ENCODE results near the gene TFAM.

The TFAM gene

DNA sequence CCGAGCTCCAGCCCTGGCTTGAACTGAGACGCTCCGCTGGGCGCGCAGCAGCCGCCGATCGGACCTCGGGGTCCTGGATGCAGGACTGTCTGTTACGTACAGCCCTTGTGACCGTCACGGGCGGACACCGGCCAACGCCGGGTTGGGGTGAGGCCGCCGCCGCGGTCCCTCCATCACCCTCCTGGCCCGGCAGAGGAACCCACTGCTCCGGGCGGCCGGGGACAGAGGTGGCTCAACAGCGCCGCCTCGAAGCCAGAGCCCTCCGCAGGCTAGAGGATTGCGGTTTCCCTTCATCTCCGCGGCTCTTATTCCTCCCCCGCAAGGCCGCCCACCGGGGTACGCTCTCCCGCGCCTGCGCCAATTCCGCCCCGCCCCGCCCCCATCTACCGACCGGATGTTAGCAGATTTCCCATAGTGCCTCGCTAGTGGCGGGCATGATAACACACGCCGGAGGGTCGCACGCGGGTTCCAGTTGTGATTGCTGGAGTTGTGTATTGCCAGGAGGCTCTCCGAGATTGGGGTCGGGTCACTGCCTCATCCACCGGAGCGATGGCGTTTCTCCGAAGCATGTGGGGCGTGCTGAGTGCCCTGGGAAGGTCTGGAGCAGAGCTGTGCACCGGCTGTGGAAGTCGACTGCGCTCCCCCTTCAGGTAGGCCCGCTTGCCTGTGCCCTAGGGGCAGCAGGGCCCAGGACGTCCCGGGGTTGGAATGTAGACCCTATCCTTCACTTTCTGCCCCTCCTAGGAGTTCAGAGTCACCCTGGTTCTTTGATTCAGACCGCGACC lies at the start of gene TFAM:
Gene TFAM, plus strand, starts transcription at position 412 of the 785 bp plus-strand sequence. Its CDS starts 138 bp downstream, at position 550.
- peak; percentile 81 for DNase-seq (ENCODE audit: low spot score)

DNA sequence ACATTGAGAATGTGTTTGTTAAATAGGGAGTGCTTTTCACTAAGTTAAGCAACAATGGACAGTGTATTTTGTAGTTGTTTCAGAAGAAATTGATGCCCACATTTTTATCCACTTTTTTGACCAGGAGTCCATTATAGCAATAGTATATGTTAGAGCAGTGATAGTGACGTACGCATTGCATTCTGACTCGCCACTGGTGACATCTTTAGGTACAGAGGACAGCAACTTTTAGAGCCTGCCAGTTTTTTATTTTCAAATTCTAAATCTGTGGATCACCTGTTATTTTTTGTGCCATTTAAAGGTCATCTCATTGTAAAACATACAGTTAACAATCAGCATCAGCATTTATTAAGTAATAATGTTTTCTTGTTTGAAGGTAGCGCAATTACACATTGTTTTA lies 49.0 kb upstream of the TFAM start:
- DNase-seq (ENCODE audit: low spot score), result no peak

DNA sequence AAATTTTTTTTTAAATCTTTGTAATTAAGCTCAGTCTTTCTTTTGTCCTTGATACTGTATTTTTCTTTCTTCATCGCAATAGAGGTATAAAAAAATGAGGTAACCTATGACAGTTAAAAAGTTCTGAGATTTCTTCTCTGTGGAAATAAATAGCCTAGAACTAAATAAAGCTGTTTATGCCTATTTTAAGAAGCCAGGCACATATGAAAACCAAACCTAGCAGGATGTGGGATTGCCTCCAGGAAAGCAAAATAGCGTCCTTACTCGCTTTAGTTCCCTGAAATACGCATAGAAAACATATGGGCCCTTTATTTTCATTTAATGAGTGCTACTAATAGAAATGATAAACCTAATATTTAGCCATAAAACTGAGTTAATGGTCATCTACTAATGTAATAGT lies 43.8 kb upstream of the TFAM start:
- DNase-seq (ENCODE audit: low spot score), result no peak

DNA sequence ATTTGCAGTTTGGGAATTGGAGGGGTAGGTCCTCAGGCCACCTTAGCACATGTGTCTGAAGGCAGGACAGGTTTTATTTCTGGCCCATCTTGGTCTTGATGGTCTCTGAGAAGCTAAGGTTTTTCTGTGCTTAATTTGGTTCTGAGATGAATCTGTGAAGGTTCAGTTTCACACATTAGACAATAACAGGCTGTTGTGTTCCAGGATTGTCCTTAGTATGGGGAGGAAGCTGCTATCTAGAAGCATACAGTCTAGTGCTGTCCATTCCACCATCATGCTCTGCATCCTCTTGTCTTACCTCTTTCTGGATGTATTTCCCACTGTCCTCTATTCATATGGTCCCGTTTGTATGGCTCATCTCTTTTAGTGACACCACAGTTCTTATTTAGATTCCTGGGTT lies 43.3 kb upstream of the TFAM start:
- DNase-seq (ENCODE audit: low spot score), result no peak

DNA sequence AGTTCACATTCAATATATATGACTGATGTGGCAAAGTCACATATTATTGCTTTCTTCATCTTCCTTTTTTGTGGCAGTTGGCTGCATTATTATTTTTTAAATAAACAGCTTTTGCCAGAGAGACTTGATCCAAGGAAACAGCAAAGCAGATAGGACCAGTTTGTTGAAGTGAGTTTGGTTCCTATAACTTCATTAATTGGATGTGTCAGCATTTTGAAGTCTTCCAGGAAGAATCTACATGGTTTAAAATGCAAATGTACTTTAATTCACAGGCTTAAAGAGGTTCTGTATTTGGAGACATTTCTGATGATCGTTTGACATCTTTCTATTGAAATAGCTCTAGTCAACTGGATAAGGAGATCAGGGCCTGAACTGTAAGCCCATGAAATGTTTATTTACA lies 37.2 kb upstream of the TFAM start:
- no peak for DNase-seq (ENCODE audit: low spot score)

DNA sequence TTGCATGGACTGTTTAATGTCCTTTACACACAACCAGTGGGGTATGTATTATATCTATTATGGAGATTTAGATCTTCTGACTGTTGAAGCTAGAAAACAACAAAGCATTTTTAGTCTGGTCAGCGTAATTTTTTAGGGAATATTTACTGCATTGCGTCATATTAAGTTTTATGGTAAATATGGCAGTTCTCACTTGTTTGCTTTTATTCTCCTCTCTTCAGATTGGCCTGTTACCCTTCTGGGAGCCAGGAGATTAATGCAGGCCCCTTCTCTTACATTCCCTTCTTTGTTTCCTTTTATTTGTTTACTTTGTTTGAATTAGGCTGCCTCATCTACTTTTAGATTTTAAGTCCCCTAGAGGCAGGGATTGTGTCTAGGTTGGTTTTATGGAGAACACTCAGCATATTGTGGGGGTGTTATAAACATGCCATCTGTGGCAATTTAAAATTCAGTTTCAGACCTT lies 36.6 kb upstream of the TFAM start:
- DNase-seq (ENCODE audit: low spot score), result no peak

DNA sequence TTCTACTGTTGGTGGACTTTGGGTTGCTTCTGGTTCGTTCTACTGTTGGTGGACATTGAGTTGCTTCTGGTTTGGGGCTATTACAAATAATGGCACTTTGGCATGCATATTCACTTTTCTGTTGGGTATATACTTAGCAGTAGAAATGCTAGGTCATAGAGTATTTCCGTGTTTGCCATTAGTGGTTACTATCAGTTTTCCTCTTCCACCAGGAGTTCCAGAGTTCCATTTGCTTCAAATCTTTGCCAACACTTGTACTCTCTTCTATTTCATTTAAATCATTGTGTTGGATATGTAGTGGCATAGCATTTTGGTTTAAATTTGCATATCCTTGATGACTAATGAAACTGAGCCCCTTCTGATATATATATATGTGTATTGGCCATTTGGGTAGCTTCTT lies 35.2 kb upstream of the TFAM start:
- no peak for DNase-seq (ENCODE audit: low spot score)

DNA sequence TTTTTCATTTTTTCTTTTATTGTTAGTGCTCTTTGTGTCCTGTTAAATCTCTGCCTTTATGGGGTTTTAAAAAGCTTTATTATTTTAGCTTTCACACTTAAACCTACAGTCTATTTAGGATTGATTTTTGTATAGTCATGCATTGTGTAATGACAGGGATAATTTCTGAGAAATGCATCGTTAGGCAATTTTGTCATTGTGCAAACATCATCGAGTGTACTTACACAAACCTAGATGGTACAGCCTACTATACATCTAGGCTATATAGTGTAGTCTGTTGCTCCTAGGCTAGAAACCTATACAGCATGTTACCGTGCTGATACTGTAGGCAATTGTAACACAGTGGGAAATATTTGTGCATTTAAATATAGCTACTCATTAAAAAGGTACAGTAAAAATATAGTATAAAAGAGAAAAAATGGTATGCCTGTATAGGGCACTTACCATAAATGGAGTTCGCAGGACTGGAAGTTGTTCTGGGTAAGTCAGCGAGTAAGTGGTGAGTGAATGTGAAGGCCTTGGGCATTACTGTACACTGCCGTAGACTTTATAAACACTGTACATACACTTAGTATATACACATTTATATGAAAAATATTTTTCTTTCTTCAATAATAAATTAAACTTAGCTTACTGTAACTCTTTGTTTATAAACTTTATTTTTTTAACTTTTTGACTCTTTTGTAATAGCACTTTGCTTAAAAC lies 34.4 kb upstream of the TFAM start:
- DNase-seq (ENCODE audit: low spot score), result no peak

DNA sequence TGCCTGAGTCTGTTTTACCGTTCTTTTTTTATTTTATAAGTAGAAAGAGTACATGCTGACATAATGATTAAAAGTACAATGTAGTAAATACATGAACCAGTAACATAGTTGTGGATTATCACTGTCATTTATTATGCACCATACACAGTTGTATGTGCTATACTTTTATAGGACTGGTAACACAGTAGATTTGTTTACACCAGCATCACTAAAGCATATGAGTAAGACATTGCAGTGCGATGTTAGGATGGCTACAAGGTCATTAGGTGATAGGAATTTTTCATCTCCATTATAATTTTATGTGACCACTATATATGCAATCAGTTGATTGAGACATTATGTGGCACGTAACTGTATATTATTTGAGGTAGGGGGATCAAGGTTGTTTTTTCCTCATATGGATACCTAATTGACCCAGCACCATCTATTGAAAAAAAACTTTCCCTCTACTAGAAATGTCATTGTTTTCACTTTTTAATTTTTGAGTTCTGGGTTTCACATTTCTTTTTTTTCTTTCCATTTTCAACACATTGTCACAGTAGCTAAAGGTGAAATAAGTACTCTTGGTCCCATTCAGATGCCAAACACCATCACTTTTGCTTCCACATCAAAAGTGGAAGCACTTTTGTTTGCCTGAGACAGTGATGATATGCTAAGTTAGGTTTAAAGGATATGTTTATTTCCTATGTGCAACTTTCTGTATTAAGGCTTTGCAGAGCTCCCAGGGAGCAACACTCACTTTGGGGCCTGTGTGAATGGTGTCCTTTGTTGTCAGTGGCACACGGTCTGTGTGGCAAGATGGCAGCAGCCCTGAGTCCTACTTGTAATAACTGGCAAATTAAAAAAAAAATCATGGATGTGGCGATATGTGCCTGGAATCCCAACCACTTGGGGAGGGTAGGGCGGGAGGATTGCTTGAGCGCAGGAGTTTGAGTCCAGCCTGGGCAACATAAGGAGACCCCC lies 33.3 kb upstream of the TFAM start:
- no peak for DNase-seq (ENCODE audit: low spot score)

DNA sequence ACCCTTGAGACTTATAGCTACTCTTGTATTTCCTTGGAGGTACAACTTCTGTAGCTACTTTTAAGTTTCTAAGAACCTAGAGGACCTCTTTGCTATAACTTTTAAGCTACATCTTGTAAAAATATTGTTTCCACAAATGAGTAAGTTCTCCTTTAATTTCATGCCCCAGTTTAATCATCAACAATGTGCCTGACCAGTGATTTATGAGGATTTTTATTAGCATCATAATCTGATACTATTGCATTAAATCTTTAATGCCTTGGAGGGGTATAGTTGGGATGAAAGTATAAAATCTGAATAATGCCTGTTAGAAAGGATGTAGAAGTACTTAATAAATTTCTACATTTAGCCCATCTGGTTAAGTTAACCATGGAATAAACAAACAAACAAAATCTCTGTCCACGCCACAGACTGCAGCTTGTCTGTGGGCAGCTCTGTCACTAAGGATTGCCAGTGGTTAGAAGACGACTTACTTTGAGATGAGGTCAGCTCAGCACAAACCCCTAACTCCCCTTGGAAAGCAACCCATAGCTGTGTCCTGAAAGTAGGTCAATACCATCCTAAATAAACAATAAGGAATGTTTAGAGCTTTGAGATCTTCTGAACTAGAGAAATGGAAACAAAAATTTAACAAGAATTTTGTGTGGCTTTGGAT lies 32.1 kb upstream of the TFAM start:
- DNase-seq (ENCODE audit: low spot score), result no peak

DNA sequence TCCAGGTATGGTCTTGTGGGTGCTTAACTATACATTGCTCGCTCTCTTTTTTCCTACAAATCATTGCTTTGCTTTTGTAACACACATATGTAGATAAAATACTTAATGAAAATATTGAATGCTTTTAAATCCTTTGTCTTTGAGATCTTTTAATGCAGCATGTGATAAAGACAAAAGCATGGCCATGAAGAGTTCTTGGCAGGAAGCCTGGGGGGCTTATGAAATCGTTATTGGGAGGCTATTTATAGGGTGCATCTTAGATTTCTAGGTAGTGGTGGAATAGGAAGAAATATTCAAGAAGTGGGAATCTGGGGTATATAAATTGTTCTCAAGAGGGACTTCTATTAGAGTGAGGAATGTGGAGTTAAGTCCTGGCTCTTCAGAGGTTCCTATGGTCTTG lies 28.5 kb upstream of the TFAM start:
- DNase-seq (ENCODE audit: low spot score), result no peak

DNA sequence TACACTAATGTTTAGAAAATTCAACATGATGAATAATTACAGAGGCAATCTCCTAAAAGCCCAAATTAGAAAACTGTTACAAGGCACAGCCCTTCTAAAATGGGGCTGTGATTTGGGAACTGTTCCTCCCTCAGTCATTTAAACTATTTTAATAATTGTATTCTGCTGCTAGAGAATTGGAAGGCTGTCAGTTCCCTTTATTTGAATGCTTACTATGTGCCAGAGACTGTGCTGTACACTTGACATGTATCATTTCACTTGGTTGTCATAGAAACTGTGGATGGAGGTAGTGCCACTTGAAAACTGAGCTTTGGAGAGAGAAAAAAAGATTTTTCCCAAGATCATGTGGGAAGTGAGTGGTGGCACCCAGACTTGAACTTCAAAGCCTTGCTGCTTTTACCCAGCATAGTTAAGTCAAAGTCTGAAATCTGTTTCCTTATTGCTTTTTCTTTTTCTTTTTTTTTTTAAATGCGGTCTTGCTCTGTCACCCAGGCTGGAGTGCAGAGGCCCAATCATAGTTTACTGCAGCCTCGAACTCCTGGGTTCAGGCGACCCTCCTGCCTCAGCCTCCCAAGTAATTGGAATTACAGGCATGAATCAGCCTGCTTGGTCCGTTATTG lies 26.8 kb upstream of the TFAM start:
- DNase-seq (ENCODE audit: low spot score), result no peak

DNA sequence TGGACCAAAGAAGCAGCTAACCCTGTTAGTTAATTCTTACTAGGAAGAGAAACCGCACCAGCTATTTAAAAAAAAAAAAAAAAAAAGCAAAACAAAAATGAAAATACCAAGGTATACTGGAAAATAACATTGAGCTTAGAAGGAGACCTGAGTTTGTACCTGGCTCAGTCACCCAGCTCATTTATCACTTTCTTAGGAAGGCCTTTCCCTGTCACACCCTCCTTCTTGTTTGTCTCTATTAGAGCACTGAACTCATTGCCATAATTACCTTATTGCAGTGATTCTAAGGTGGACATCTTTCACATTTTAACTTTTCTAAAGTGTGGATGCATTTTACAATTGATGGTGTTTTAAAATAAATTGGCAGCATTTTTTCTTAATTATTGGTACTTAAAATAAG lies 26.3 kb upstream of the TFAM start:
- DNase-seq (ENCODE audit: low spot score), result no peak

DNA sequence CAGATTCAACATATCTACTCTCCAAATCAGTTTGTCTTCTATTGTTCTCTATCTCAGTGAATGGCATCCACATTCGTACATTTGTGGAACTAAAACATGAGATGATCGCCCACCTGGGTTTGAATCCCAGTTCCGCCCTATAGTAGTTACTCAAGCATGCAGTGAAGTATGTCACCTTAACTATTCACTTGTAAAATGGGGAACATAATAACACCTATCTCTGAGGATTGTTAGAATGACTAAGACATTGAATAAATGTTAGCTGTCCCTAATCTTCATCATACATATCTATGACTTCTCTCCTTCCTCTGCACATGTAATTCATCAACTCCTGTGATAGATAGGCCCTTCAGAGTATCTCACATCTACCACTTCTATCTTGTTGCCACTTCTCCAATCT lies 25.7 kb upstream of the TFAM start:
- DNase-seq (ENCODE audit: low spot score), result no peak

DNA sequence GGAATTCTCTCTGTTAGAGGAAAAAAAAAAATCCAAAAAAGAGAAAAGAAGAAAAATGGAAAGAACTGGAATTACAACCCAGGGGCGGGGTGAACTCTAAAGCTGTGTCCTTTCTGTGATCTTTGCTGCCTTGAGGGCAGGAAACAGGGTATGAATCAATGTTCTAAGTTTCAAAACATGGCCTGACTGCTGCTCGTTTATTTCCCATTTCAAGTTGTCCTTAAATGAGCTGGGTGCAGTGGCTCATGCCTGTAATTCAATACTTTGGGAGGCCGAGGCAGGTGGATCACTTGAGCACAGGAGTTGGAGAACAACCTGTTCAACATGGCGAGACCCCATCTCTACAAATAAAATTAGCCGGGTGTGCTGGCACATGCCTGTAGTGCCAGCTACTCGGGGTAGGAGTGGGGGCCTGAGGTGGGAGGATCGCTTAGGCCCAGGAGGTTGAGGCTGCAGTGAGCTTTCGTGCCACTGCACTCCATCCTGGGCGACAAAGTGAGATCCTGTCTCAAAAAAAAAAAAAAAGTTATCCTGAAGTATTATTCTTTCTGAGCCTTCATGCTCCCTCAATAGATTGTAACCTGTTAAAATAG lies 24.7 kb upstream of the TFAM start:
- no peak for DNase-seq (ENCODE audit: low spot score)

DNA sequence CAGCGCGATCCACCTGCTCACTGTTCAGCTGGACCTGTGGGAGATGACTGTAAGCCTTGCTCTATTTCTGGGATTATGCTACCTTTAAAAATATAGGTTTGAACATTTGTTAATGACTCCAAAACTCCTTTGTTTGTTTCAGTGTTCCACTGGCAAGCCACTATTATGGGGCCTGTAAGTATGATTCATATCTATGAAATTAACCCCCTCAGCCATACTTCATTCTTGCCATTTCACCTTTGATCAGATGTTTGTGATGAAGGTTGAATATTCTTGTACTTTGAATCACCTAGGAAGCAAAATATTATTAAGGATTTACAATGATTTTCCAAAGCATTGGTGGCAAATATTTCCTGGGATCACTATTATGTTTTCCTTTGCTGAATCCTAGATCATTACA lies 23.9 kb upstream of the TFAM start:
- no peak for DNase-seq (ENCODE audit: low spot score)

DNA sequence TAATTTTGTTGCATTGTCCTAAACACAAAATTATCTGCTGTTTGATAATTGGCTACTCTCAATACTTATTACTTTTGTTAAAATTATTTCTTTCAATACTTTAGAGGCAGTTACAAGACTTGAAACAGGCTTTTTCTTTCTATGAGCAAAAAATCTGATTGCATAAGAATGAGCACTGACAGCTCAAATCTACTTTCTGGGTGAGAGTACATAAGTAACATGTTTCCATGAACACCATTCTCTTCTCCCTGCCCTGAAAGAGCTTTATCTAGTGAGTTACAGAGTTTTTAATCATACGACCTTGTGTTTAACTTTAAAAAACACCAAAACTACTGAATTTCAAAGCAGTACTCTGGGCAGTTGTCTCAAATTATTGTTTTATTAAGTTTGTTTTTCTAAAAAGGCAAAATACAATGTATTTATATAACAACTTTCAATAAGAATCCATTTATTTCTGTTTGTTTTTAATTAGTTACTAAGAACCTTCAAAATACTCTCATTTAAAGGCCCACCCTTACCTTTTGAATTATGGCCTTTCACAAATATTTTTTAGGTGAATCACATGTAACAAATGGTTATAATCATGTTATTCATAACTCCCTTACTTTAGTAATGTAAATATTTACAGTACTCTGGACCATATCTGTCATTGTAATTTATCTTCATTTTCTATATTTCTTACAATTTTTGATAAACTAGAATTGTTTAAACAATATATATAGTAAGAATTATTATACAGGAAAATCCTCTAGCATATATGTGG lies 23.0 kb upstream of the TFAM start:
- DNase-seq (ENCODE audit: low spot score), result no peak

DNA sequence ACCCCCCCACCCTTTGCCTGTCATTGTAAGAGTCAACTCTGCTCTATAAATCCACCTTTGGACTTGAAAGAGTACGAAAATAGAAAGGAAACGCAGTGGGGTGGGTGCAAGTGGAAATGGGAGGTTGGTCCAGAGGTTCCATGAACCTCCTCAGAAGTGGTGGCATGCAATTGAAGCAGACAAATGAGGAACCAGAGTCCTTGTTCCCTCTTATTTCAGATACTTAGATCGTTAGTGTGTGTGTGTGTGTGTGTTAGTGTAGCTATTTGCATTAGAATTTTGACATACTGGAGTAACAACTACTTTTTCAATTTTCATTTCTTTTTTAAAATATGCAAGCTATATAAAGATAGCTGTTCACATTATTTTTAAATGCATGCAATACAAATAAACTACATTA lies 18.1 kb upstream of the TFAM start:
- DNase-seq (ENCODE audit: low spot score), result no peak

DNA sequence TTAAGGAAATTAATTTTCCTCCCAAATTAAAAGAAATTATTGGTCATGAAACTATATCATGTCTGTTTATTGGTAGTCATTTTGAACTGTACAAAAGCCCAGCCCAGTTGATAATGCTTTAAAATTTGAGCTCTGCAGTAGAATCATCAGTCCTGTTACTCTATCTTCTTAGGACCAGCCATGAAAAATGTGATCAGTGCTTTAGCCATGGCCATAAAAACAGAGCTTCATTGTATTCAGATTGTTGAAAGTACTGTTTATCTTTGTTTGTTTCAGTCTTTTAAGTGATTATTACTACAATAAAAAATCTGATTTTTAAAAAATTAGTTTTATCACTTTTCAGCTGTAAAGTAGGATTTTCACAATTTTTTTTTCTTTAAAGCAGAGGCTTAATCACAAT lies 13.7 kb upstream of the TFAM start:
- DNase-seq (ENCODE audit: low spot score), result no peak

Data from hematopoietic multipotent progenitor cell treated with erythropoietin and hydrocortisone succinate and interleukin-3 and kit ligand, for 15 days (in vitro differentiated cells).